Measurements from ENCODE around the gene CAMK1D. TPM values are rescaled to one million over a fixed set of nuclear protein-coding genes. Genes with fewer than 3 reads are reported as not detected.

The CAMK1D gene
- total and polyA plus RNA-seq, 2 experiments from 2014 or later, result 4.6 to 7.2 TPM

- Histone ChIP-seq H3K4me3 (no peak overlapping the region), H3K79me2 (replicated peaks; ENCODE audit: insufficient read depth) (no peaks in the 10 kb centered on the region), H3K27me3 (ENCODE audit: insufficient read depth) (no peaks in the 10 kb centered on the region), H3K27ac (ENCODE audit: low read depth) (no peak overlapping the region), H3K36me3 (ENCODE audit: insufficient read depth) (no peaks in the 10 kb centered on the region), H3K9me2 (ENCODE audit: insufficient read depth) (no peaks in the 10 kb centered on the region), H3F3A (replicated peaks; ENCODE audit: low read depth) (no peaks in the 10 kb centered on the region), H4K20me1 (replicated peaks; ENCODE audit: insufficient read depth) (no peaks in the 10 kb centered on the region), H3K4me2 (no peak overlapping the region), H2AFZ (no peak overlapping the region), H3K4me1 (ENCODE audit: insufficient read depth) (no peaks in the 10 kb centered on the region)
- TF ChIP-seq ZNF331 (CRISPR knock-in tag; IDR thresholded peaks at IDR 0.05; ENCODE audit: low read depth) (no peak), NANOG (IDR thresholded peaks at IDR 0.05; ENCODE audit: borderline replicate concordance) (no peak), POLR2AphosphoS5 (IDR thresholded peaks at IDR 0.05; ENCODE audit: low read depth) (no peak), JUNB (IDR thresholded peaks at IDR 0.05; ENCODE audit: unreplicated experiment) (no peak), EZH2 (IDR thresholded peaks at IDR 0.05; ENCODE audit: low read depth, unreplicated experiment) (no peak), REST (IDR thresholded peaks at IDR 0.05; ENCODE audit: unreplicated experiment) (no peak)
- ATAC-seq (no peak), DNase-seq (ENCODE audit: low spot score) (no peak)
- no peaks in the 10 kb centered on the region for H3K27me3 Mint-ChIP-seq (ENCODE audit: insufficient read depth, low read depth, poor library complexity)
- H3K9me3 Mint-ChIP-seq, result no peaks in the 10 kb centered on the region
- H3K27ac Mint-ChIP-seq, result no peak overlapping the region
- H3K4me3 Mint-ChIP-seq, result no peak overlapping the region
- no peaks in the 10 kb centered on the region; the same call in 2 of the 3 replicates for H3K4me1 Mint-ChIP-seq
- H3K36me3 Mint-ChIP-seq (ENCODE audit: low read depth), result no peaks in the 10 kb centered on the region
Observed at GRCh38 chr10:12884851-12885250, 535.5 kb downstream of the CAMK1D start.

MicroRNAs within 50 kb of the gene (microRNA counts, 767-probe panel; counts per million panel counts)
- not detected for microRNA hsa-miR-548q

Small RNA genes lying within 50 kb of the gene (microRNA-seq; reads per million reads assigned to microRNA genes)
- gene MIR4480, result not detected
- gene MIR4481, result not detected
- gene MIR548Q, result not detected

Small RNA genes lying within 50 kb of the gene (small RNA-seq; reads per million reads assigned to genes)
- gene MIR4480 (ENCODE audit: low replicate concordance), result not detected
- not detected for gene MIR548Q (ENCODE audit: low replicate concordance)
- 0.12 reads per million for gene RF00279 (ENCODE audit: low replicate concordance)
- not detected for gene RN7SL198P (ENCODE audit: low replicate concordance)
- not detected for gene RNU6ATAC39P (ENCODE audit: low replicate concordance)

Other genes starting within 250 kb of the CAMK1D start
- 17.6 and 18.2 TPM in 2 replicates for gene SEC61A2, start 219.9 kb upstream of the CAMK1D start, total RNA-seq (2014; rRNA removed; shearing (Covaris generic))
- gene SEC61A2, start 219.9 kb upstream of the CAMK1D start, polyA plus RNA-seq (2016; fragmentation: Nextera tagmentation; extraction: Ambion mirVana), result 5.6 and 8.7 TPM in 2 replicates
- 94.3 and 107 TPM in 2 replicates for gene NUDT5, start 153.7 kb upstream of the CAMK1D start, total RNA-seq (2014; rRNA removed; shearing (Covaris generic))
- 254 and 255 TPM in 2 replicates for gene NUDT5, start 153.7 kb upstream of the CAMK1D start, polyA plus RNA-seq (2016; fragmentation: Nextera tagmentation; extraction: Ambion mirVana)
- gene CDC123, start 153.4 kb upstream of the CAMK1D start, total RNA-seq (2014; rRNA removed; shearing (Covaris generic)), result 158 and 175 TPM in 2 replicates
- gene CDC123, start 153.4 kb upstream of the CAMK1D start, polyA plus RNA-seq (2016; fragmentation: Nextera tagmentation; extraction: Ambion mirVana), result 164 and 179 TPM in 2 replicates